22Rv1 (cell line): ENCODE results near the gene GOLGA2.

Experiments used
- ZFX ChIP-seq: fragments of 450-650 bp; IDR thresholded peaks from 2 replicates; pipeline ENCODE4 v1.6.1; 2017; ENCODE audit warnings: antibody characterized with exemption, borderline replicate concordance
- TF ChIP-seq, protein P1 (sequence below): fragments of 450-650 bp; IDR thresholded peaks from 2 replicates; pipeline ENCODE4 v1.5.1; 2017; ENCODE audit warnings: mild to moderate bottlenecking

DNA sequence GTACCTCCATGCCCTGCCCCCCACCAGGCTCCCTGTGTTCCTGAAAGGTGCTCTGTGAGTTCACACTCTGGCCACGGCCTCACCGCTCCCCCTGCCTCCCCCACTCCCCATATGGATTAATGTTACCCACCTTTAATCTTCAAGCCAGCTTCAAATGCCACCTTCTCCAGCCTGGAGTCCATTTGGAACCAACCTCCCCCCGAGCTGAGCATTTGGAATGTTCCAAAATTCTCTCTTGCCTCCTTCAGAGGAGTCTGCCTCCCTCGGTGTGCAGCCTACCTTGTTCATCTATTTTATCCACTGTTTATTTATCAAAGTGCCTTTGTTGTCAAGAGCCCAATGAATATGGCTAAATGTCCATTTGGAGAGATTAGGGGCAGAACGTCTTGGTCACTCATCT lies 4.3 kb downstream of the GOLGA2 start:
- TF ChIP-seq, protein P1, sequence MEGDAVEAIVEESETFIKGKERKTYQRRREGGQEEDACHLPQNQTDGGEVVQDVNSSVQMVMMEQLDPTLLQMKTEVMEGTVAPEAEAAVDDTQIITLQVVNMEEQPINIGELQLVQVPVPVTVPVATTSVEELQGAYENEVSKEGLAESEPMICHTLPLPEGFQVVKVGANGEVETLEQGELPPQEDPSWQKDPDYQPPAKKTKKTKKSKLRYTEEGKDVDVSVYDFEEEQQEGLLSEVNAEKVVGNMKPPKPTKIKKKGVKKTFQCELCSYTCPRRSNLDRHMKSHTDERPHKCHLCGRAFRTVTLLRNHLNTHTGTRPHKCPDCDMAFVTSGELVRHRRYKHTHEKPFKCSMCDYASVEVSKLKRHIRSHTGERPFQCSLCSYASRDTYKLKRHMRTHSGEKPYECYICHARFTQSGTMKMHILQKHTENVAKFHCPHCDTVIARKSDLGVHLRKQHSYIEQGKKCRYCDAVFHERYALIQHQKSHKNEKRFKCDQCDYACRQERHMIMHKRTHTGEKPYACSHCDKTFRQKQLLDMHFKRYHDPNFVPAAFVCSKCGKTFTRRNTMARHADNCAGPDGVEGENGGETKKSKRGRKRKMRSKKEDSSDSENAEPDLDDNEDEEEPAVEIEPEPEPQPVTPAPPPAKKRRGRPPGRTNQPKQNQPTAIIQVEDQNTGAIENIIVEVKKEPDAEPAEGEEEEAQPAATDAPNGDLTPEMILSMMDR: no peak
- no peak for TF ChIP-seq ZFX
